ENCODE data around the gene NAALADL2.

The NAALADL2 gene

GRCh38 chr3:175002732-175003143, 143.6 kb downstream of the NAALADL2 start:
- DNase-seq = no peak

GRCh38 chr3:175003590-175003989, 144.5 kb downstream of the NAALADL2 start:
- no peak for DNase-seq

GRCh38 chr3:175005193-175005592, 146.1 kb downstream of the NAALADL2 start:
- DNase-seq = no peak

- DNase-seq = no peak
Measured at GRCh38 chr3:175005881-175006280, 146.7 kb downstream of the NAALADL2 start.

GRCh38 chr3:175007306-175007705, 148.2 kb downstream of the NAALADL2 start:
- DNase-seq = no peak

- no peak for DNase-seq
Measured at GRCh38 chr3:175009295-175009694, 150.2 kb downstream of the NAALADL2 start.

- DNase-seq = no peak
Measured at GRCh38 chr3:175015056-175015635, 156.0 kb downstream of the NAALADL2 start.

GRCh38 chr3:175018946-175019727, 160.0 kb downstream of the NAALADL2 start:
- no peak for DNase-seq

- no peak for DNase-seq
Measured at GRCh38 chr3:175020101-175020500, 161.0 kb downstream of the NAALADL2 start.

GRCh38 chr3:175029828-175030227, 170.7 kb downstream of the NAALADL2 start:
- no peak for DNase-seq

- DNase-seq = no peak
Measured at GRCh38 chr3:175039875-175040274, 180.7 kb downstream of the NAALADL2 start.

- DNase-seq = no peak
Measured at GRCh38 chr3:175041369-175041768, 182.2 kb downstream of the NAALADL2 start.

- DNase-seq = no peak
Measured at GRCh38 chr3:175046601-175047000, 187.5 kb downstream of the NAALADL2 start.

- no peak for DNase-seq
Measured at GRCh38 chr3:175047786-175048185, 188.7 kb downstream of the NAALADL2 start.

GRCh38 chr3:175057401-175057800, 198.3 kb downstream of the NAALADL2 start:
- peak; percentile 95 for DNase-seq

GRCh38 chr3:175059788-175060187, 200.7 kb downstream of the NAALADL2 start:
- DNase-seq = peak; percentile 25

- DNase-seq = peak; percentile 79
Measured at GRCh38 chr3:175065497-175065896, 206.4 kb downstream of the NAALADL2 start.

- DNase-seq = no peak
Measured at GRCh38 chr3:175066617-175067415, 207.7 kb downstream of the NAALADL2 start.

- no peak for DNase-seq
Measured at GRCh38 chr3:175068587-175068986, 209.5 kb downstream of the NAALADL2 start.

- no peak for DNase-seq
Measured at GRCh38 chr3:175070946-175071345, 211.8 kb downstream of the NAALADL2 start.

- peak; percentile 22 for DNase-seq
Measured at GRCh38 chr3:175073219-175073905, 214.2 kb downstream of the NAALADL2 start.

GRCh38 chr3:175075269-175075668, 216.1 kb downstream of the NAALADL2 start:
- no peak for DNase-seq

GRCh38 chr3:175077216-175077615, 218.1 kb downstream of the NAALADL2 start:
- no peak for DNase-seq

Measured in NCI-H1694 treated with DMSO at 0.1 percent for 48 hours (cell line).